ENCODE data around the gene EXT2.

- TF ChIP-seq CTCF (conservative IDR thresholded peaks at IDR 0.05; ENCODE audit: low read depth, low read length) (no peak), EZH2phosphoT487 (IDR thresholded peaks at IDR 0.05; ENCODE audit: borderline replicate concordance, low read length) (no peak), EZH2 (IDR thresholded peaks at IDR 0.05; ENCODE audit: low read length, unreplicated experiment) (no peak)
Observed at GRCh38 chr11:44221992-44222391, 126.5 kb downstream of the EXT2 start.
